ENCODE results near the gene CCDC69.

Gene CCDC69

DNA sequence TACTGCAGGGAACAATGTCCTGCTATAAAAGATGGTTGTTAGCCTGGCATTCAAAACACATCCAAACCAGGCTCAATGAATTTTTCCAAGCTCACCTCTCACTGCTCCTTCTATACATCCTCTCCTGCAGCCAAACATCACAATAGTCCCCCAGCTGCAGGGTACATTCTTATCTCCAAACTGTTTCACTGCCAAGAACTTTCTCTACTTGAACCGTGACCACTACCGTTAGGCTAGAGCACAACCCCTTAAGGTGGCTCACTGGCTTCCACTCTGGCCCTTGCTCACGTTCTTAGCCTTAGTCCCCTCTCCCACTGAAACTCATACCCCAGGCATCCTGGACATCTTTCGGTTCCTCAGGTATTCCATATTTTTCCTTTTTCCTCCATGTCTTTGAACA is 37.4 kb downstream of the CCDC69 start:
- no peak for DNase-seq (ENCODE audit: extremely low read depth, low read depth)
- TF ChIP-seq, protein P1, sequence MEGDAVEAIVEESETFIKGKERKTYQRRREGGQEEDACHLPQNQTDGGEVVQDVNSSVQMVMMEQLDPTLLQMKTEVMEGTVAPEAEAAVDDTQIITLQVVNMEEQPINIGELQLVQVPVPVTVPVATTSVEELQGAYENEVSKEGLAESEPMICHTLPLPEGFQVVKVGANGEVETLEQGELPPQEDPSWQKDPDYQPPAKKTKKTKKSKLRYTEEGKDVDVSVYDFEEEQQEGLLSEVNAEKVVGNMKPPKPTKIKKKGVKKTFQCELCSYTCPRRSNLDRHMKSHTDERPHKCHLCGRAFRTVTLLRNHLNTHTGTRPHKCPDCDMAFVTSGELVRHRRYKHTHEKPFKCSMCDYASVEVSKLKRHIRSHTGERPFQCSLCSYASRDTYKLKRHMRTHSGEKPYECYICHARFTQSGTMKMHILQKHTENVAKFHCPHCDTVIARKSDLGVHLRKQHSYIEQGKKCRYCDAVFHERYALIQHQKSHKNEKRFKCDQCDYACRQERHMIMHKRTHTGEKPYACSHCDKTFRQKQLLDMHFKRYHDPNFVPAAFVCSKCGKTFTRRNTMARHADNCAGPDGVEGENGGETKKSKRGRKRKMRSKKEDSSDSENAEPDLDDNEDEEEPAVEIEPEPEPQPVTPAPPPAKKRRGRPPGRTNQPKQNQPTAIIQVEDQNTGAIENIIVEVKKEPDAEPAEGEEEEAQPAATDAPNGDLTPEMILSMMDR (IDR thresholded peaks at IDR 0.05; ENCODE audit: low read depth, low read length, missing control alignments): no peak

DNA sequence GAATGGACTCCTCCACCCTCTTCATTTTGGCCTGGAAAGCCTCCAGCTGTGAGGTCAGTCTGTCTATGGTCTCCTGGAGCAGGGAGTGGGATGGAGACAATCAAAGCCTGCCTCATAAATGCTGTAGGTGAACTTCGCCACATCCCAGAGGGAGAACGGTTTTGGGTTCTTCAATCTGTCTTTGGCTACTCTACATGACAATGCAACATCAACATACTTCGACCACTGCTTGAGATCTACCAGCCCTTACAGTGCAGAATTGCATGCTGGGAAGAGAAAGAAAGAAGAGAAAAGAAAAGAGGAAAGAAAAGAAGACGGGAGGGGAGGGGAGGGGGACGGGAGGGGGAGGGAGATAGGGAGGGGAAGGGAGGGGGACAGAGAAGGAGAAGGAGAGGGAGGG is 37.8 kb downstream of the CCDC69 start:
- TF ChIP-seq, protein P1 (IDR thresholded peaks at IDR 0.05; ENCODE audit: low read depth, low read length, missing control alignments): no peak
- no peak for DNase-seq (ENCODE audit: extremely low read depth, low read depth)
- no peak overlapping the region for H3K4me3 ChIP-seq (replicated peaks; ENCODE audit: low read depth, low read length)

More for the DNA sequence above, 37.4 kb downstream of the CCDC69 start:
- no peak overlapping the region for H3K4me3 ChIP-seq (replicated peaks; ENCODE audit: low read depth, low read length)

DNA sequence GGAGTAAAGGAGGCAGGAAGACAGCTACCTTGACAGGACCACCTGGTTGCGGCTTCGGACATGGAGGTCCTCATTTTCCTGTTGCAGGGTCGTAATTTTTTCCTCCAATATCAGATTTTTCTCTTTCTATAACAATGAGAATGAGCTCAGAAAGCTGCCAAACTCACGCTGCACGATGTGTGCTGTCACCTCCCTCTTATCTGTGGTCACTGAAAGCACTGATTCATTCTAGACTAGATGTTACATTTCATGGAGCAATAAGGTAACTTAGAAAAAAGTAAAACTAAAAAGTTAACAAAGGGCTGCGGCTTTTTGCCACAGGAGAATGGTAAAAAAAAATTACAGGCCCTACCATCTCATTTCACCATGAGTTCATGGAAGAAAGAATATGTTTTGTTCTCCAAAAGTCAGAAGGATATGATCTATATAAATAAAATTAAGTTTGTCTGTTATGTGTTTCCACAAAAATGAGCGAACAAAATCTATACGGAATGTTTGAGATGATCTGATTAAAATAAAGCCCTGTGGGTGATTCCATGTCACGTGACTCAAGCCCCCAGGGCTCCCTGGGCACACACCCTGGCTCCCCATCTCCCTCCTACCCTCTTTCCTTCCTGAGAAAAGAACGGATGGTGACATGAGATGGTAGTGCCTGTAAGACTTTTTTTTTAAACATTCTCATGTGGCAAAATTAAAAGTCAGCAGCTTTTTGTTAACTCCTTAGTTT is 39.4 kb downstream of the CCDC69 start:
- TF ChIP-seq, protein P1 (IDR thresholded peaks at IDR 0.05; ENCODE audit: low read depth, low read length, missing control alignments): no peak
- DNase-seq (ENCODE audit: extremely low read depth, low read depth): no peak
- H3K4me3 ChIP-seq (replicated peaks; ENCODE audit: low read depth, low read length): no peak overlapping the region

DNA sequence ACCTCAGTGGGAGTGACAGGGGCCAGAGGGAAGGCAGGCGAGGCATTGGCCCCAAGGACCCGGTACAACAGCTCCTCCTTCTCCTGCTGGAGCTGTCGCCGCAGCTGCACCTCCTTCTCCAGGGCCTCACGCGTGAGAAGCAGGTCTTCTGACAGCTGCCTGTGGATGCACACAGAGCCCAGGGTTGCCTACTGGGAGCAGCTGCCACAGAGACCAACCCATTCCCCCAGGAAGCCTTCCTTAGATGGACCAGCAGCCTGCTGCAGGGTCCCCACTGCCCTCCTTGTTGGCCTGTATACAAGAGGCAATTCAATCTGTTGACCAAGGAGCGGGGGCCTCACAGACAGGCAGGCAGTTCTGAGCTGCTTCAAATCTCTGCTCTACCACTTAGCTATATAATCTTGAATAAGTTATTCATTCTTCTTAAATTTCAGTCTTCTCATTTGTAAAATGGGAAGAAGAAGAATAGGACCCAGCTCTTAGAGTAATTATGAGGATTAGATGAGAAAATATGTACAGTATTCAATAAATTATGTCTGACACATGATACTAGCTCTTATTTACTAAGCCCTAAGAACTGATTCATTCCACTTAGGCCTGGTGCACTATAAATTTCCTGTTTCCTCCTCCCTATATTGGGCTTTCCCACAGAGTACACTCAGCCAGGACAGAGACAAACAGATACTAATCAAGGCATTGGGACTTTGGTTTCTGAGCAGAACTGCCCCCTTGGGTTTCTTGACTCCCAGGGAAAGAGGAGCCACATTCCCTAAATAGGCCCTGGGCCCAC is 40.2 kb downstream of the CCDC69 start:
- no peak overlapping the region for H3K4me3 ChIP-seq (replicated peaks; ENCODE audit: low read depth, low read length)
- no peak for DNase-seq (ENCODE audit: extremely low read depth, low read depth)
- TF ChIP-seq, protein P1 (IDR thresholded peaks at IDR 0.05; ENCODE audit: low read depth, low read length, missing control alignments): no peak

DNA sequence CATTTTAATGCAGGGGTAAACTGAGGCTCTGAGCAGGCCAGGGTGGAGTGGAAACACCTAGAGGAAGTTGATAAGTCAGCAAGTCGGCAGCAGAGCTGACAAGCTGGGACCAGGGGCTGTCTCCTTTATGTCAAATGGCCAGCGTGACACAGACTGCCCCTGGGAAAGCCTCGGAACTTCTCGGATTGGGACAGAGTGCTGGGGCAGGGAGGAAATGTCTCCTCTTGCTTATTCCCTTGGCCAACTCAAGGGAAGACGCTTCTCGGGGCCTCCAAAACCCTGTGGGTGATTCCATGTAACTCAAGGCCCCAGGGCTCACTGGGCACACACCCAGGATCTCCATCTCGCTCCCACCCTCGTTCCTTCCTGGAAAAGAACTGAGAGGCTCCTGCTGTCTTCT is 40.9 kb downstream of the CCDC69 start:
- no peak overlapping the region for H3K4me3 ChIP-seq (replicated peaks; ENCODE audit: low read depth, low read length)
- no peak for DNase-seq (ENCODE audit: extremely low read depth, low read depth)
- TF ChIP-seq, protein P1 (IDR thresholded peaks at IDR 0.05; ENCODE audit: low read depth, low read length, missing control alignments): no peak

DNA sequence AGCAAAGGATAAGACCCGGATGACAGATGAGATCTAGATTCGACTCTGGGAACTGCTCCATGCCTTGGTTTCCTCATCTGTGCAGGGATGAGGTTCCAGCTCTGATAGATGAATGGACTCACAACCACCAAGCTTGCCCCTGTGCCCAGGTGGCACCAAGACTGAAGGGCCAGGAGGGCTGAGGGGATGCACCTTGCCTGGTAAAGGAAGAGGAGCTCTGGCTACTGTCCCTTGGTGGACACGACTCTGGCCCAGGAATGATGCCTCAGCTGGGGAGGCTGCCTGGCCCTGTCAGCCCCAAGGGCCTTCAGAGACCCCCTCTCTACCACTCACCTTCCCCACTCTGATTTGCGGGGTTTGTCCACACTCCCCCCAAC is 41.4 kb downstream of the CCDC69 start:
- no peak overlapping the region for H3K4me3 ChIP-seq (replicated peaks; ENCODE audit: low read depth, low read length)
- TF ChIP-seq, protein P1 (IDR thresholded peaks at IDR 0.05; ENCODE audit: low read depth, low read length, missing control alignments): no peak
- DNase-seq (ENCODE audit: extremely low read depth, low read depth): no peak

Data from HFF-Myc (cell line).